GM21423 (cell line): ENCODE results near the gene DNAJC21.
"Not testable (repeated sequence)": the region's sequence is repeated elsewhere in the genome, so short reads cannot be mapped to it uniquely, and the experiment has no call there.

Source experiments
- ATAC-seq: cut with Tn5 transposase; IDR thresholded peaks from one replicate; pipeline ENCODE4 v1.9.1; 2021; ENCODE audit warnings: mild to moderate bottlenecking, moderate library complexity; ENCODE audit not compliant: unreplicated experiment

DNAJC21 gene

GRCh38 chr5:34923256-34923655 lies 6.1 kb upstream of the DNAJC21 start:
- ATAC-seq, result not testable (repeated sequence)

- ATAC-seq, result peak; percentile 37
These were observed 5.5 kb upstream of the DNAJC21 start for GRCh38 chr5:34923694-34924461.

GRCh38 chr5:34924462-34924765 lies 4.9 kb upstream of the DNAJC21 start:
- ATAC-seq, result no peak

GRCh38 chr5:34926318-34926888 lies 3.0 kb upstream of the DNAJC21 start:
- no peak for ATAC-seq

- no peak for ATAC-seq
These were observed 1.6 kb upstream of the DNAJC21 start for GRCh38 chr5:34927785-34928184.

GRCh38 chr5:34928267-34928666 lies 1.1 kb upstream of the DNAJC21 start:
- ATAC-seq, result no peak

GRCh38 chr5:34929720-34930461 lies 532 bp downstream of the DNAJC21 start:
- ATAC-seq, result peak; percentile 67

- no peak for ATAC-seq
These were observed 1.1 kb downstream of the DNAJC21 start for GRCh38 chr5:34930462-34930844.

GRCh38 chr5:34930870-34931269 lies 1.5 kb downstream of the DNAJC21 start:
- no peak for ATAC-seq

GRCh38 chr5:34932947-34933346 lies 3.6 kb downstream of the DNAJC21 start:
- ATAC-seq, result no peak

GRCh38 chr5:34941936-34942335 lies 12.6 kb downstream of the DNAJC21 start:
- no peak for ATAC-seq

- no peak for ATAC-seq
These were observed 14.7 kb downstream of the DNAJC21 start for GRCh38 chr5:34944044-34944443.

GRCh38 chr5:34944460-34945047 lies 15.2 kb downstream of the DNAJC21 start:
- no peak for ATAC-seq

GRCh38 chr5:34957321-34957720 lies 28.0 kb downstream of the DNAJC21 start:
- ATAC-seq, result no peak

- no peak for ATAC-seq
These were observed 28.7 kb downstream of the DNAJC21 start for GRCh38 chr5:34957857-34958690.

GRCh38 chr5:34959323-34959722 lies 30.0 kb downstream of the DNAJC21 start:
- peak; percentile 97 for ATAC-seq

GRCh38 chr5:34967540-34967939 lies 38.2 kb downstream of the DNAJC21 start:
- no peak for ATAC-seq

GRCh38 chr5:34968258-34968657 lies 38.9 kb downstream of the DNAJC21 start:
- ATAC-seq, result no peak

GRCh38 chr5:34970552-34970951 lies 41.2 kb downstream of the DNAJC21 start:
- no peak for ATAC-seq

- not testable (repeated sequence) for ATAC-seq
These were observed 42.3 kb downstream of the DNAJC21 start for GRCh38 chr5:34971655-34972054.

- ATAC-seq, result no peak
These were observed 47.0 kb downstream of the DNAJC21 start for GRCh38 chr5:34976347-34976746.
